ENCODE measurements around the gene VWCE.
"Not testable (repeated sequence)": the region's sequence is repeated elsewhere in the genome, so short reads cannot be mapped to it uniquely, and the experiment has no call there.

DNA sequence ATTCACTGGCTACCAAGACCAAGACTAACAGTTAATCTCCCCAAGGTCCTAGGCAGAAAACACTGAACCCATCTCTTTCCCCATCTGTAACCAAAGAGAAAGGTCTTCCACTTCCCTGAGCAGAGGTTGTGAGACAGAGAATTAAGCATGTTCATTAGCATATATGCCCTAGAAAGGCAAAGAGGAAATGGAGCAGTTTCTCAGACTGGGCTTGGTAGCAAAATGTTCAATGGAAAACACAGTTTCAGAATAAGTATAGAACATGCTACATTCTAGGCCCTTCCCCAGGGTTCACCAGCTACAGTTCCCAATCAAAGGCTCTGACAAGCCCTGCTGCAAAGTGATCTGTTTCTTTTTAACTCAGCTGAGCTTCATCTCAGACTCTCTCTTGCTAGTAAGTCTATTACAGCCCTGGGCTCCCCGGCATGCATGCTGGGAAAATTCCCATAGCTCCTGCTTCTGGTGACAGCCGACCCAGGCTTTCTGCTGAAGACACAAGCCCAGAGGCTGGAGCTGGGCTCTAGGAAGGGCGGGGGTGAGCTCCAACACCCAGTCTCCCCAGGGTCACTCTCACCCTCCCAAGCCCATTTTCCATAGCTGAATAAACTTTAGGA lies 81.3 kb downstream of the VWCE start:
- not testable (repeated sequence) for TF ChIP-seq POLR2AphosphoS5, POLR2A (IDR thresholded peaks at IDR 0.05)
- TF ChIP-seq, protein P1, sequence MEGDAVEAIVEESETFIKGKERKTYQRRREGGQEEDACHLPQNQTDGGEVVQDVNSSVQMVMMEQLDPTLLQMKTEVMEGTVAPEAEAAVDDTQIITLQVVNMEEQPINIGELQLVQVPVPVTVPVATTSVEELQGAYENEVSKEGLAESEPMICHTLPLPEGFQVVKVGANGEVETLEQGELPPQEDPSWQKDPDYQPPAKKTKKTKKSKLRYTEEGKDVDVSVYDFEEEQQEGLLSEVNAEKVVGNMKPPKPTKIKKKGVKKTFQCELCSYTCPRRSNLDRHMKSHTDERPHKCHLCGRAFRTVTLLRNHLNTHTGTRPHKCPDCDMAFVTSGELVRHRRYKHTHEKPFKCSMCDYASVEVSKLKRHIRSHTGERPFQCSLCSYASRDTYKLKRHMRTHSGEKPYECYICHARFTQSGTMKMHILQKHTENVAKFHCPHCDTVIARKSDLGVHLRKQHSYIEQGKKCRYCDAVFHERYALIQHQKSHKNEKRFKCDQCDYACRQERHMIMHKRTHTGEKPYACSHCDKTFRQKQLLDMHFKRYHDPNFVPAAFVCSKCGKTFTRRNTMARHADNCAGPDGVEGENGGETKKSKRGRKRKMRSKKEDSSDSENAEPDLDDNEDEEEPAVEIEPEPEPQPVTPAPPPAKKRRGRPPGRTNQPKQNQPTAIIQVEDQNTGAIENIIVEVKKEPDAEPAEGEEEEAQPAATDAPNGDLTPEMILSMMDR (IDR thresholded peaks at IDR 0.05), result not testable (repeated sequence)
